AG04449 (cell line): ENCODE measurements around the gene CD69.

Source experiments
- CTCF ChIA-PET: fragments of 350-600 bp; formaldehyde crosslinking; extraction: SDS; loops from one replicate; lab custom pipeline; 2021; ENCODE audit warnings: antibody characterized with exemption; lab: Yijun Ruan, JAX
- POLR2A ChIA-PET: fragments of 400-600, 350-600 bp; formaldehyde crosslinking; extraction: SDS; loops from one replicate; lab custom pipeline; 2020; ENCODE audit warnings: antibody characterized with exemption, inconsistent platforms; lab: Yijun Ruan, JAX
- DNase-seq: peaks from one replicate; pipeline ENCODE4 v3.0.0-alpha.2; 2010; ENCODE audit warnings: low read depth, low spot score
- H3K4me3 ChIP-seq: 2 replicates; pipeline ENCODE4 v1.5.1; 2011; ENCODE audit warnings: low read depth, mild to moderate bottlenecking, control low read depth, low read length
- CTCF ChIP-seq: IDR thresholded peaks from one replicate; pipeline ENCODE4 v1.5.1; 2011; ENCODE audit warnings: mild to moderate bottlenecking, moderate library complexity, low read length, control low read depth, inconsistent platforms; ENCODE audit not compliant: insufficient read depth; ENCODE audit errors: missing control alignments

CD69 gene

GRCh38 chr12:9799961-9800360, 39.3 kb upstream of the CD69 start:
- CTCF ChIA-PET, result interaction anchor here (3.3 kb wide), 1 partner anchor 50 kb away, joined by 12 read pairs; no protein-coding TSS in a partner anchor
- no peak overlapping the region for H3K4me3 ChIP-seq
- no peak for DNase-seq
- TF ChIP-seq CTCF, result no peak
- POLR2A ChIA-PET, result no interaction called here

- ChIA-PET POLR2A (no interaction called here), CTCF (interaction anchor here (3.3 kb wide), 1 partner anchor 48 kb away, joined by 12 read pairs; no protein-coding TSS in a partner anchor)
- peak; percentile 13 for TF ChIP-seq CTCF
- no peak overlapping the region for H3K4me3 ChIP-seq
- DNase-seq, result no peak
Observed at GRCh38 chr12:9797722-9798619, 37.3 kb upstream of the CD69 start.

GRCh38 chr12:9796971-9797370, 36.3 kb upstream of the CD69 start:
- no peak for DNase-seq
- POLR2A ChIA-PET, result no interaction called here
- TF ChIP-seq CTCF, result no peak
- H3K4me3 ChIP-seq, result no peak overlapping the region
- CTCF ChIA-PET, result interaction anchor here (1.5 kb wide), 1 partner anchor 47 kb away, joined by 4 read pairs; no protein-coding TSS in a partner anchor

GRCh38 chr12:9796346-9796745, 35.6 kb upstream of the CD69 start:
- no peak for TF ChIP-seq CTCF
- no peak for DNase-seq
- H3K4me3 ChIP-seq, result no peak overlapping the region
- ChIA-PET CTCF (interaction anchor here (1.5 kb wide), 1 partner anchor 46 kb away, joined by 4 read pairs; no protein-coding TSS in a partner anchor), POLR2A (no interaction called here)

GRCh38 chr12:9795945-9796344, 35.2 kb upstream of the CD69 start:
- ChIA-PET CTCF (interaction anchor here (1.5 kb wide), 1 partner anchor 46 kb away, joined by 4 read pairs; no protein-coding TSS in a partner anchor), POLR2A (no interaction called here)
- TF ChIP-seq CTCF, result no peak
- no peak for DNase-seq
- no peak overlapping the region for H3K4me3 ChIP-seq

GRCh38 chr12:9794484-9795093, 33.9 kb upstream of the CD69 start:
- POLR2A ChIA-PET, result no interaction called here

More at GRCh38 chr12:9794484-9795093, 33.9 kb upstream of the CD69 start:
- CTCF ChIA-PET, result interaction anchor here (1.1 kb wide), 1 partner anchor 44 kb away, joined by 3 read pairs; no protein-coding TSS in a partner anchor
- no peak overlapping the region for H3K4me3 ChIP-seq
- TF ChIP-seq CTCF, result no peak
- no peak for DNase-seq
